ENCODE measurements around the gene GAS7.

Gene GAS7

GRCh38 chr17:9890124-9890523 lies 308.3 kb downstream of the GAS7 start:
- no peak for DNase-seq (ENCODE audit: low read depth)

DNA sequence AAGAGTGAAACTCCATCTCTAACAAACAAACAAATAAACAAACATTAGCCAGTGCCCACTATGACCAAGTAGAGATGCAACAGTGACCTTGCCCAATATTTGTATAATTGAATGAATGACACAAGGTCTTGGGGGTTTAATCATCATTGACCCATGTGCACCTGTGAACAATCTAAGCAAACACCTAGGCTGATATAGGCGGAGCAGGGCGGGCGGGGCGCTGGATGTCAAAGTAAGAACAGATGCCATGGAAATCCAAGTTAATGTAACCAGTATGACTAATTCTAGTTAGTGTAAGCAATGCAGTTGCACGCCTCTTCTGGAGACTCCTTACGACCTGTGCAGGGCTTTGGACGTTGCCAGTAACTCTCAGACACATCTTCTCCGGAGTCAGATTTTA lies 310.9 kb downstream of the GAS7 start:
- no peak for DNase-seq (ENCODE audit: low read depth)

- no peak for DNase-seq (ENCODE audit: low read depth)
These were observed 312.1 kb downstream of the GAS7 start for GRCh38 chr17:9886141-9886930.

GRCh38 chr17:9883451-9883850 lies 315.0 kb downstream of the GAS7 start:
- no peak for DNase-seq (ENCODE audit: low read depth)

DNA sequence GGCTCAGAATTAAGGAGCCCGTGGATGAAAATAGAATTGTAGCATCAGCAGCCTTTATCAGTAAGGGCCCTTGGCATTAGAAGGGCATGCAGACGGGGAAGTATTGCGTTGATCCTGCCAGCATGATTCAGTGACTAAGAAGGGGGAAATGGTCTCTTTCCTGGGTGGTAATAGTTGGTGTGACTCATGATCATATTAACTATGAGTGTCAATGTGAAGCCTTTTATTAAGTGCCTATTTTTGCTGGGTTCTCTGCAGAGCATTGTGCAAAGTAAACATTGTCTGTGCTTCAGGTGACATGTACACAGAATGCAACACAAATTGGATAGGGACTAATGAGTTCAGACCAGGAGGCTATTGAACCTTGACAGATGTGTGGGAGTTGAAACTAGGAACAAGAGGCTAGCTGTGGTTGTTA lies 317.8 kb downstream of the GAS7 start:
- DNase-seq (ENCODE audit: low read depth), result no peak

GRCh38 chr17:9878786-9879525 lies 319.4 kb downstream of the GAS7 start:
- no peak for DNase-seq (ENCODE audit: low read depth)

GRCh38 chr17:9878356-9878755 lies 320.1 kb downstream of the GAS7 start:
- DNase-seq (ENCODE audit: low read depth), result no peak

DNA sequence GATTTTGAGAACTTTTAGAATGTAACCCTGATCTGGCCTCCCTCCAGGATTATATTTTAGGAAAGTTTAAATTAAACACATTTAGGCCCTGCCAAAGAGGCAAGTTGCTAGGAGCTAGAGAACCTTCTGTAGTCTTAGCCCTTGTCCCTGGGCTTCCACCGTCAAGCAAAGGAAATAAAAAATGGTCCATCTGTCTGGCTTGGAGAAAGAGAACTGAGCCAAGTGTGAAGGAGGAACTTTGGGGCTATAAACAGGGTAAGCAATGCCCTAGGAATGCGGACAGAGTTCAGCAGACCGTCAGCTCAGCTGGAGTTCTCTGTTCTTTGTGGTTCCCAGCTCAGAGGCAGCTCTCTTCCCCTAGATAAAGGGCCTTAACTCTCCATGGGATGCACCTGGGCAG lies 323.0 kb downstream of the GAS7 start:
- no peak for DNase-seq (ENCODE audit: low read depth)

DNA sequence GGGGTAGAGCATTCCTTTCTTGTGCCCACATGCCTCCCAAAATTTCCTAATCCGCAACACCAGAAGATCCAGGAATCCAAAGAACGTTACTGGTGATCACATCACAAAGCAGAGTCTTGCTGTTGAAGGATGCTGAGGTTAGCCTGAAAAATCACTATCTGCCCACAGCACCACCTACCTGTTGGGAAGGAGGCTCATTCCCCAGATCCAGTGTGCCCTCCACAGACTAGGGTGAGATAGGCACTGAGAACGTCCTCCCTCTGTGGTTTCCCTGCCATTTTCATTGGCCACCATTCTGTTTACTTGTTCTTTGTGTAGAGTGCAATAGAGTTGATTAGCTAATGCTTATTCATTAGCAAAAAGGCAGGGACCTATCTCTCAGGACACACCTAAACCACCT lies 323.7 kb downstream of the GAS7 start:
- DNase-seq (ENCODE audit: low read depth), result no peak

DNA sequence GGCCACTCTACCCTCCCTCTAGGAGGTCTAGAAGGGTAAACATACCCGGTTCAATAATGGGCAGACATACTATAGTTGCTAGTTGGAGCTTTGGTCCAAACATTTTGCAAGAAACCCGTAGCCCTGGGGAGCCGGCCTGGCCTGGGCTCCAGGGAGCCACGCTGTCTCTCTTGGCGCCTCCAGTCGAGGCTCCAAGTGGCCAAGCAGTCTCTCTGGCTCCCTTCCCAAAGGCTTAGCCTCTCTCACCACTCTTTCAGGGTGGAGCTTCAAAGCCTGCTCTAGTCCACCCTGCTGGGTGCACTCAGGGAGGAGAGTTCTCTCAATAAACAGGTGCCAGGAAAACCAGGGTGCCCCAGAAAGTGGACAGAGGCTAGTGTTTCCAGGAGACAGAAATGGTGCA lies 325.6 kb downstream of the GAS7 start:
- no peak for DNase-seq (ENCODE audit: low read depth)

DNA sequence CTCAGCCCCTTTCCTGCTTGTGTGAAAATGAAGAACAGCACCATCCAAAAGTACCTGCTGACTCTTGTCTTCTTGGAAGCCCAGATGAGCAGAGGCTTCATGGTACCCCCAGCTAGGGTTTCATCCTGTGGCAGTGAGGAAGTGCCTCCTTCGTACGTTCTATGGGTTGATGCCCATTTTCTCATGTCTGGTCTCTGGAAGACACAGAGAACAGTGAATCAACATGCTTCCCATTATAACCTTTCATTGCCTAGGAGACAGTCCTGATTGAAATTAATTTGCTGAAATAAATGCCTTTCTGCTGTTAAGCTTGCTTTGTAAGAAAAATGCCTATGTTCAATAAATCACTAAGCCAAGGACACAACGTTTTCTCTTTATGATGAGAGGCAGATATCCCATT lies 329.9 kb downstream of the GAS7 start:
- DNase-seq (ENCODE audit: low read depth), result no peak

DNA sequence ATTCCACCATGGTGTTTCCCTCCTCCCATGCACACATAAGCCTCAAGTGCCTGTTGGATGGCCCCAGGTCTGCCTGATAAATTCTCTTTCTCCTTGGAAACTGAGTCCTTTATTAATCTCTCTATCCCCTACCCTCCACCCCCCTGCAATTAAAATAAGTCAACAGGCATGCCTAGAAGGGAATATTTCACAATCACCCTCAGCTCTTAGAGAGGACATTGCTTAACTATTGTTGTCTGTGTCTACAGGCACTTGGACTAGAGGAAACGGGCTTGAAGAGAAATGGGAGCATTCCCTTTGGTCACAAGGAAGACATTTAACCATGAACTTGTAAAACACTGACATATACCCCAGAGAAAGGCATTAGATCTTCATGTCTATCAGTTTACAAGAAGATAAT lies 332.8 kb downstream of the GAS7 start:
- no peak for DNase-seq (ENCODE audit: low read depth)

DNA sequence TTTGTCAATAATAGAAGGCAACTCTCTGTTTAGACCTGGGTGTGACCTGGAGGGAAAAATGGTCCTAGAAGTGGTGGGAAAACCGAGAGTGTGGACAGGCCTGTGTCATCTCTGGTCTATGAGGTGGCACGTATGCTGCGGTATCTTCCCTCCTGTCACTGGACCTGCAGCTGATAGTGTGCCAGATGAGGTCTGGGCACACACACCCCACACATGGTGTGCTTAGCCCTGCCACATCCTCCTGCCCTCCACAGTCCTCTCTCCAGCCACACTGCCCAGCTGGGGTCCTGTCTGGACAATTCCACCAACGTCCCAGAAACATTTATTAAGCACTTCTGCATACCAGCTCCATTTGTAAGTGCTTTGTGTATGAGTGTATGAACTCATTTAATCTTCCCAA lies 335.5 kb downstream of the GAS7 start:
- no peak for DNase-seq (ENCODE audit: low read depth)

GRCh38 chr17:9862220-9862619 lies 336.2 kb downstream of the GAS7 start:
- DNase-seq (ENCODE audit: low read depth), result no peak

- DNase-seq (ENCODE audit: low read depth), result no peak
These were observed 337.6 kb downstream of the GAS7 start for GRCh38 chr17:9860851-9861250.
